Measurements from ENCODE around the gene TET1.

DNA sequence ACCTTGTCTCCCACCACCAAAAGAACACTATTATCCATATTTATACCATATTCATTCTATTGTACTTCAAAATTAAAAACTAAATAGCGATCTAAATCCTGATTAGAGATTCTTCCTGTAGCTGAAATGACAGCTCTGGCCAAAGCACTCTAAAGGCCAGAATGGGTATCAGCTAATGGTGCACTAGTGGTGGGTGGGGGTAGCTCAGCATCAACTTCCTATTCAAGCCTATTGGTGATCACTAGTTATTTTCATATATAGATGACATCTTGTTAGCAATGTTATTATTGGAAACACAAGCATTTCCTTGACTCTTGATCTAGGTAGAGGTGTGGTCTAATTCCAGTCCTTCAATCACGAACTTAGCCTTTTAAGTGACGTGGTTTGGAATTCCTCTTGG, 43.6 kb downstream of the TET1 start:
- TF ChIP-seq, protein P1, sequence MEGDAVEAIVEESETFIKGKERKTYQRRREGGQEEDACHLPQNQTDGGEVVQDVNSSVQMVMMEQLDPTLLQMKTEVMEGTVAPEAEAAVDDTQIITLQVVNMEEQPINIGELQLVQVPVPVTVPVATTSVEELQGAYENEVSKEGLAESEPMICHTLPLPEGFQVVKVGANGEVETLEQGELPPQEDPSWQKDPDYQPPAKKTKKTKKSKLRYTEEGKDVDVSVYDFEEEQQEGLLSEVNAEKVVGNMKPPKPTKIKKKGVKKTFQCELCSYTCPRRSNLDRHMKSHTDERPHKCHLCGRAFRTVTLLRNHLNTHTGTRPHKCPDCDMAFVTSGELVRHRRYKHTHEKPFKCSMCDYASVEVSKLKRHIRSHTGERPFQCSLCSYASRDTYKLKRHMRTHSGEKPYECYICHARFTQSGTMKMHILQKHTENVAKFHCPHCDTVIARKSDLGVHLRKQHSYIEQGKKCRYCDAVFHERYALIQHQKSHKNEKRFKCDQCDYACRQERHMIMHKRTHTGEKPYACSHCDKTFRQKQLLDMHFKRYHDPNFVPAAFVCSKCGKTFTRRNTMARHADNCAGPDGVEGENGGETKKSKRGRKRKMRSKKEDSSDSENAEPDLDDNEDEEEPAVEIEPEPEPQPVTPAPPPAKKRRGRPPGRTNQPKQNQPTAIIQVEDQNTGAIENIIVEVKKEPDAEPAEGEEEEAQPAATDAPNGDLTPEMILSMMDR (IDR thresholded peaks at IDR 0.05; ENCODE audit: low read depth, low read length, missing input control), result no peak
- no peak for TF ChIP-seq HNF4G (IDR thresholded peaks at IDR 0.05)
- TF ChIP-seq, protein P2, sequence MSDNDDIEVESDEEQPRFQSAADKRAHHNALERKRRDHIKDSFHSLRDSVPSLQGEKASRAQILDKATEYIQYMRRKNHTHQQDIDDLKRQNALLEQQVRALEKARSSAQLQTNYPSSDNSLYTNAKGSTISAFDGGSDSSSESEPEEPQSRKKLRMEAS (IDR thresholded peaks at IDR 0.05), result no peak
- TF ChIP-seq, protein P3, sequence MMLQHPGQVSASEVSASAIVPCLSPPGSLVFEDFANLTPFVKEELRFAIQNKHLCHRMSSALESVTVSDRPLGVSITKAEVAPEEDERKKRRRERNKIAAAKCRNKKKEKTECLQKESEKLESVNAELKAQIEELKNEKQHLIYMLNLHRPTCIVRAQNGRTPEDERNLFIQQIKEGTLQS (IDR thresholded peaks at IDR 0.05), result no peak
- TF ChIP-seq JUND (IDR thresholded peaks at IDR 0.05), result no peak
- no peak for TF ChIP-seq TAF1 (conservative IDR thresholded peaks at IDR 0.05)
- TF ChIP-seq, protein P4, sequence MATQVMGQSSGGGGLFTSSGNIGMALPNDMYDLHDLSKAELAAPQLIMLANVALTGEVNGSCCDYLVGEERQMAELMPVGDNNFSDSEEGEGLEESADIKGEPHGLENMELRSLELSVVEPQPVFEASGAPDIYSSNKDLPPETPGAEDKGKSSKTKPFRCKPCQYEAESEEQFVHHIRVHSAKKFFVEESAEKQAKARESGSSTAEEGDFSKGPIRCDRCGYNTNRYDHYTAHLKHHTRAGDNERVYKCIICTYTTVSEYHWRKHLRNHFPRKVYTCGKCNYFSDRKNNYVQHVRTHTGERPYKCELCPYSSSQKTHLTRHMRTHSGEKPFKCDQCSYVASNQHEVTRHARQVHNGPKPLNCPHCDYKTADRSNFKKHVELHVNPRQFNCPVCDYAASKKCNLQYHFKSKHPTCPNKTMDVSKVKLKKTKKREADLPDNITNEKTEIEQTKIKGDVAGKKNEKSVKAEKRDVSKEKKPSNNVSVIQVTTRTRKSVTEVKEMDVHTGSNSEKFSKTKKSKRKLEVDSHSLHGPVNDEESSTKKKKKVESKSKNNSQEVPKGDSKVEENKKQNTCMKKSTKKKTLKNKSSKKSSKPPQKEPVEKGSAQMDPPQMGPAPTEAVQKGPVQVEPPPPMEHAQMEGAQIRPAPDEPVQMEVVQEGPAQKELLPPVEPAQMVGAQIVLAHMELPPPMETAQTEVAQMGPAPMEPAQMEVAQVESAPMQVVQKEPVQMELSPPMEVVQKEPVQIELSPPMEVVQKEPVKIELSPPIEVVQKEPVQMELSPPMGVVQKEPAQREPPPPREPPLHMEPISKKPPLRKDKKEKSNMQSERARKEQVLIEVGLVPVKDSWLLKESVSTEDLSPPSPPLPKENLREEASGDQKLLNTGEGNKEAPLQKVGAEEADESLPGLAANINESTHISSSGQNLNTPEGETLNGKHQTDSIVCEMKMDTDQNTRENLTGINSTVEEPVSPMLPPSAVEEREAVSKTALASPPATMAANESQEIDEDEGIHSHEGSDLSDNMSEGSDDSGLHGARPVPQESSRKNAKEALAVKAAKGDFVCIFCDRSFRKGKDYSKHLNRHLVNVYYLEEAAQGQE (IDR thresholded peaks at IDR 0.05), result no peak
- no peak for TF ChIP-seq RAD21 (IDR thresholded peaks at IDR 0.05)
- no peak for TF ChIP-seq GABPA (IDR thresholded peaks at IDR 0.05 in 1 of 2, conservative IDR thresholded peaks at IDR 0.05 in 1 of 2)
- TF ChIP-seq SP1 (IDR thresholded peaks at IDR 0.05), result no peak
